Pons (tissue), 1 donor: ENCODE measurements around the gene HOXC11.

Experiments
- DNase-seq: peaks from one replicate; pipeline ENCODE4 v3.0.0-alpha.2; 2016; ENCODE audit warnings: low spot score

Gene HOXC11

DNA sequence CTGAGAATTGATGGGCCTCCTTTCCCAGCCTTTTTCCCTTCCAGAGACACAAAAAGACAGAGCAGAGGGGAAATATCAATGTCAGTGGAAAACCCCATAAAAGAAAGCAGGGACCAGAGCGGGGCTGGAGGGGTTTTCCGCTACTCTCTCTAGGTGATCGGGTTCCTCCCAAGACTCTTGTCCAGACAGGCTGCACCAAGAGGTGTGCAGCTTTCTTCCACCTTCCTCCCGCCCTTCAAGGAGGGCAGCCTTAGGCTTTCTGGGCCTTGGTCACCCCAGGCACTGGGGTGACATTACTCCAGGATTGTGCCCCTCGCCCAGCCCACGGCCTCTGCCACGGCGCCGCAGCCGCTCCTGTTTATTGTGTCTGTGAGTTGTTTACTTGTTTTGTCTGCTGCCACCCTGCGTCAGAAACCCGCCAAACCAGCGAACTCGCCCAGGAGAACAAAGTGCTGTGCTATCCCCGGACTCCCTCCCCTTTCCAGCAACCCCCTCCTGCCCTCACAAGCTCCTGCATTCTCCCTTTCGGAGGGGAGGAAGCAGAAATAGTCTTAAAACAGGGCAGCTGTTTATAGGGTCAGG is 48.6 kb downstream of the HOXC11 start:
- no peak for DNase-seq

DNA sequence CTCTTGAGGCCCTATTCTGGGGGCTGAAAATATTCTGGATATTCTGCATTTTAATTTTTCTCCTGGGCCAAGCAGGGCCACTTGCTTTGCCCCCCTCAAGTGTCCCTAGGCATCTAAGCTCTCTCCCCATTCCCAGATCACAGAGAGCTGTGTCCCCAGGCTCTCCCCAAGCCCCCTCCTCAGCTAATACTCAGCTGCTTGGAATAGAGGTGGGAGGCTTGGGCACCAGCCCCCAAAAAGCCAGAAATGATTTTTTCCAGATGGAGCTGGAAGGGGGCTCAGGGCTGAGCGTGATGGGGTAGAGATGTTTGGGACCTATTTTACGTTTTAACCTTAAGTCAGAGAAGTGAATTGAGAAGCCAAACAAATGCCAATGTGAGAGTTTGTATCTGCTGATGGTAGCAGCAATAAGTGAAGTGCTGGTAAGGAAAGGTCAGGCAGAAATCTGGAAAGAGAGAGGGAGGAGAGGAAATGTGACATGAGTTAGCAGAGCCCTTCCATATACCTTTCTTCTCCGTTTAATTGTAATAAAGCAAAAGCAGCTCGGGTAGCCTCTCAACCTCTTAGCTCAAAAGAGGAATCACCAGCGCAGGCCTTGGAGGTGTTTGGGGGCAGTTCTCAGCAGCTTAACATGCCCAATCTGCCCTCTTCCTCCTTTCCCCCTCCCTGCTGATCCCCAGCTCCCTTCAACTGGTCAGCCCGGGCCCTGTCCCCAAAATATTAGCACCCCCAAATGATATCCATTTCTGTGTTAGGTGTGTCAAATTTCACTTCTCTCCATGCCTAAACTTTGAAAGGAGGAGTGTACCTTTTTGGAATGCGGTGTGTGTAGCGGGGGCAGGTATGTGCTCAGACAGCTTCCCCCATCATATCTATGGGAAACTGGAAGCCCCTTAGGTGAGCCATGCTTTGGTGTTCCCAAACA is 50.3 kb downstream of the HOXC11 start:
- no peak for DNase-seq

DNA sequence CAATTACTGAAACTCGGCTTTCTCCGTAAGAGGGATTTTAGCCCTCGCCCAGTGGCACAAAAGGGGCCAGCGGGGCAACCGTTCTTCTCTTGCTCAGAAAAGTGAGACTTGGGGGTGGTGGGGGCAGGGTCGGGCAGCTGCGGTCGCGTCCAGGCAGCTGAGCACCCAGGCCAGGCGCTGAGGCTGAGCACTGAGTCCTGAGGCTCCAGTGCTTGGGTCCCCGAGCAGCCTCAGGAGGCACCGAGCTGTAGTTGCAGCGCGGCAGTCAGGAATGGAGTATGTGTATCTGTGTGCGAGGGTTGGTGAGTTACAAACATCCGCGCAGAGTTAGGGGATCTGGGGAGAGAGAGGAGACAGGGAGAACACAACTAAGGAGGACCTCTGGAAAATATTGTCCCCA is 51.2 kb downstream of the HOXC11 start:
- no peak for DNase-seq

DNA sequence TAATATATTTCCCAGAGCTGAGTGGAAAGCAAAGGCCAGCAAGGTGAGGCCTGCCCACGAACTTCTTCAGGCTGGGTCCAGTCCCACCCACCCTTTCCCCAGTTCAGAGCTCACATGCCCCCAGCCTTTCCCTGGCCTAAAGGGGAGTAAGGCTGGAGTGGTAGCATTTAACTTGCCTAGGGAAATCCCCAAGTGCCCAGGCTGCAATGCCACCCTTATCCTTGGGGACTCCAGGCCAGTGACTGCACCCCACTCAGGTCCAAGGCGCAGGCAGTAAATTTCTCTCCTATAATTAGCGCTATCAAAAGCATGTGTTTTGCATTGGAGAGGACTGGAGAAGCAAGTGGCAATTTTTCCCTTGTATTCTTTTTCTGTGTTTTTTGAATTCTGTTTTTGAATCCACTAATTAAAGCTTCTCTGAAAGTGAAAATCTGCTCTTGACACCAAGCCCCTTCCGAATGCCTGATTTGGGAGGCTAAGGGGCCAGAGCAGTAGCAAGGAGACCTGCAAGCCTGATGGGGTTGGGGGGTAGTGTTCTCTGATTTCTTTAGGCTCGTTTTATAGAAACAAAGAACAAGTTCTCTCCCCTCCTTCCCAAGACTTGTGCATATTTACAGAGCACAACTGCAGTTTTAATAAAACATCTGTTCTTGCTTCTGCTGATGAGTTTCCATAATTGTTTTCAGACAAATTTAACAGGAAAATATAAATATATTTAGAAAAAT is 51.8 kb downstream of the HOXC11 start:
- no peak for DNase-seq

DNA sequence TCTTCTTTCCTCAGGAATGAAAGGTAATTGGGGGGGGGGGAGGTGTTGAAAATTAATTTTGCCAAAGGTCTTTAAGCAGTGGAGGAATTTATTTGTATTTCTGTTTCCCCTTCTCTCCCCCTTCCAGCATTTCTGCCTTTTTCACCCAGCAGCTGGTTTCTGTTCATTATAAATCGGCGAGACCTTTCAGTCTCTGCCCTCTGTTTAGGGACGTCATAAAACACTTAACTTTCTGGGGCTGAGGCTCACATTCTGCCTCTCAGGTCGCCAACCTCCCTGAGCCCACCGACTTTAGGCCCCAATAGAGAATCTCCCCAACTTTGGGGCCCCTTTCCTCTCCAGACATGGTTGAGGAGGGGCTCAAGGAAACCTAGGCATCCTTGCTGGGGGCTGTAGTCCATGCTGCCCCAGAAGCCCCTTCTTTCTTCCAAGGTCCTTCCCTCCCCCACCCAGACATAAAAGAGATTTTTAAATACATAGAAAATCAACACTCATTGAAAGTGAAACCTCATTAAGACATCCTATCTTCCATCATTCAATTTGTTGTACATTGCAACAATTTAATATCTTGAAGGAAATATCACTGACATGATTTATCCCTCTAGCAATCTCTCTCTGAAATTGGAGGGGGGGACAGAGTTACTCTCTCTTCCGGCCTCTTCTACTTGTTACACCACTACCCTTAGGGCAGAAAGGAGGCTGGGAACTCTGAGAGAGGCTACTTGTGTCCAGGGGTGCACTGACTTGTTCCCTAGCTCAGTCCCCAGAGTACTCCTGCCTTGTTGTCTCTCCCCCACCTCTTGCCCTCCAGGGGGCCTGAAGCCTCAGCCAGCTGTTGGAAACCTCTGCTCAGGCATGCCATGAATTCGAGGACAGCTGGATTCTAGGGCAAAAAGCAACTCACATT is 52.8 kb downstream of the HOXC11 start:
- DNase-seq, result no peak

DNA sequence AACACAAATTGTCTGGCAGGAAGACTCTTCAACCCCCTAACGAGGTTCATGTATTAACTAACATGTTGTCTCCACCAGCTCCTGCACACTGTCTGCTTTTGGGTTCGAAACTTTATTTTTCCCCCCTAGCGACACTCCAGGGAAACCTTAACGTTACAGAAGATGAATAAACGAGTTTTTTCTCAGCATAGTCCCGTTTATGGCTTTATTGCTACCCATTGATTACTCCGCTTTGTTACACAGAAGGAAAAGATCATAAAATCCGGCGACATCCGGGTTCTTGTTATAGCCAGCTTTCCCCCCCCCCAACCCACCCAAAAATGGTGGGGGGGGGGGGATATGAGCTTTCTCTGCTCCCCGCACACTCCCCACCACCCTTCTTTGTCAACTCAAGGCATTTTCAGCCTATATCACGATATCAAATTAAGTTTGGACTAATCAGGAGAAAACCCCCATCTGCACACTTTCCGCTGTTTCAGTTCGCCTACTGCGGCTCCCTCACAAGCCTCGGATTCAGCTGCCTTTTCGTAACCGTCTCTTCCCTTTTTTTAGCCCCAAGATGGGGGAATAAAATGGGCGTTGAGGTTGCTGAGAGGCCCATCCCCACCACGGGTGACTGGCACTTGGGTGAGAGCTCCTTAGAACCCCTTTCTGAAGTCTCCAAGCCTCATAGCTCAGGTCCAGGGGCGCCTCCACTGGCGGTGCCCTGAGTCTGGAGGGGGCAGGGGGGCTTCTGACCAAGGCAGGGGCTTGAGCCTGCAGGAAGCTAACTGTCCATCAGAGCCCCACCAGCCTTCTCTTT is 53.9 kb downstream of the HOXC11 start:
- no peak for DNase-seq
